NCI-H82 (cell line): ENCODE measurements around the gene GRIP1.
"Not testable (repeated sequence)": the region's sequence is repeated elsewhere in the genome, so short reads cannot be mapped to it uniquely, and the experiment has no call there.

ENCODE experiments used
- DNase-seq: peaks from one replicate; lab custom pipeline; 2025; lab: John Stamatoyannopoulos, UW

GRIP1 gene

DNA sequence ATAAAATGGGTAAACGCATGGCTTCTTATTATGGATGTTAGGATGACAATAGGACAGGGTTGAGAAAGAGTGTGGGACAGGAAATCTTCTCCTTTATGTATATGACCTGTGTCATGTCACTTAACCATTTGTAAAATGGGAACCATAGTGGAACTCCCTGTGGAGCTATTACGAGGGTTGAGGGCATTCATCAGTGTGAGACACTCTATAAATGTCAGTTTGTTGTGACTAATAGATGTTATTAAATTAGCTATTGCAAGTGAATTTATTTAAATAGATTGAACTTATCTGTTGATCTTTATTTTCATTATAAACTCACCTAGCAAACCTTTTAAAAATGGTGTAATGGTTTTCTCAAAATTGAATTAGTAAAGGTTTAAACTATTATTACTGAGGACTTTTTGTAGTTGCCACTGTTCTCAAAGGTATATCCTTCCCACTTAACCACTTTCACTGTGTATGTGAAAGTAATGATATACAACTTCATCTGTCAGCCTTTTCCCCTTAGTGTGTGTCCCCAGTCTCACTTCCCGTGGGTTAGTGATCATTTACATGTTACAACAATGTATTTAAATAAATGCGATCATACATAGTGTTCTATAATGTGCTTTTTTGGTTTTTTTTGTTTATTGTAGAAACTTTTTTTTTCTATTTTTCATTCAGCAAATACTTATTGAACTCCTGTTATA, 359.5 kb downstream of the GRIP1 start:
- DNase-seq: no peak

DNA sequence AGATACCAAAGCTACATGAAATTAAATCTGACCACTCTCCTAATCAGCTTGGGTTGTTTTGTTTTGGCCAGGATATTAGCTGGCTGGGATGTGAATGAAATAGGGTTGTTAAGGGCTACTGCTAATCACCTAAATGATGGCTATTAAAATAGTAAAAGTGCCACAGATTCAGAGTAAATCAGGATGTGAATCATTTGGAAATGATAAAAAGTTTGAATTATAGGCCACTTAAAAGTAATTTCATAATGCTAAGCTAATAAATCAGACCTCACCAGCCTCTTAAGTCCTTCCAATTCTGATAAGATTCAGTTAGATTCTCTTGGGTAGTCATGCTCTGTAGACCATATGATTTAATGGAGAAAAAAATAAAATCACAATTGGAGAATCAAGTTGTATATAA, 364.6 kb downstream of the GRIP1 start:
- DNase-seq: no peak

DNA sequence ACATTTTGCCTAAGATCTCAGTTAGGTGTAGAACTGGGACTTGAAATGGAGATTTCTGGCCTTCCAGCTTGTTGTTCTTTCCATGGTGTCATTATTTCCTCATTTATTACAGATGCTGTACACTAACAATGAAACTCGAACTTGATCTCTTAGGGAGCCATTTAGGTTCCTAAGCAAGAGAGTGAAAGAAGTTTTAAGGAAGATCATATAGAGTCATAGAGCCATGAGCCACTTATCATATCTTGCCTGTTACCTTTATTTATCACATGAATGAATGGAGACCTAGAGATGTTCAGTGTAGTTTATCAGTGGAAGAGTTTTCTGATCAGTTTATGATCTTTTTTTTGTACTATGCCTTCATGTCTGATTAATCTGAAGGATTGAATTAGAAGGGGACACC, 366.7 kb downstream of the GRIP1 start:
- DNase-seq: no peak

DNA sequence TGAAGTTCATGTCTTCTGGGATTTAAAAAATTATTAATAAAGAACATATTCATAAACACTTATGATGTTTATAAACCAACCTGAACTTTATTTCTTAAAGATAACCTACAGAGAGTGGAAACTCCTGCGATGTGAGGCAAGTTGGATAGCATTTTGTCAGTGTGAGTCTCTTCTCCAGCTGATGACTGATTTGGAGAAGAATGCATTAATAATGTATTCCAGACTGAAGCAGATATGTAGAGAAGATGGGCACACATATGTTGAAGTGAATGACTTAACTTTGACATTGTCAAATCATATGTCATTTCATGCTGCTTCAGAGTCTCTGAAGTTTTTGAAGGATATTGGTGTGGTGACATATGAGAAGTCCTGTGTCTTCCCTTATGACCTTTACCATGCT, 369.3 kb downstream of the GRIP1 start:
- no peak for DNase-seq

DNA sequence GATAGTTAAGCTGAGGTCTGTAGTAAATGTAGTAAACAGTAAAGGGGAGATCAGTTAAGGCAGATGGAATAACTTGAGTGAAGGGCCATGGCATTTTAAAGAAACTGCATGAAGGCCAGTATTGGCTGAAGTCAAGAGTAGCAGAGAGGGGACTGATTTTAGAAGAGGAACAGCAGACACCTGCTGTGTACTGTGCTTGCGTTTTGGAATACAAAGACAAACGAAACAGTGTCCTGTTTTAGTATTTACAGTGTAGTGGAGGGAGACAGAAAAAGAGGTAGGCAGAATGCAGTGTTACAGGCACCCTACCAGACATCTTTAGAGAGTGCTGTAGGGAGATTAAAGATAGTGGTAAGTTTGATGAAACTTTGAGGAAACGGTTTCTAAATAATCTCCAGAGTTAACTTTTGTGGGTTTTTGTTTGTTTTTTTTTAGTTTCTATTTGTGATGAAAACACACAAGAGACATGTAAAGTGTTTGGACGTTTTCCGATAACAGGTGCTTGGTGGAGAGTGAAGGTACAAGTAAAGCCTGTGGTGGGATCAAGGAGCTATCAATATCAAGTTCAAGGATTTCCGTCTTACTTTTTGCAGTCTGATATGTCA, 374.5 kb downstream of the GRIP1 start:
- DNase-seq: no peak

DNA sequence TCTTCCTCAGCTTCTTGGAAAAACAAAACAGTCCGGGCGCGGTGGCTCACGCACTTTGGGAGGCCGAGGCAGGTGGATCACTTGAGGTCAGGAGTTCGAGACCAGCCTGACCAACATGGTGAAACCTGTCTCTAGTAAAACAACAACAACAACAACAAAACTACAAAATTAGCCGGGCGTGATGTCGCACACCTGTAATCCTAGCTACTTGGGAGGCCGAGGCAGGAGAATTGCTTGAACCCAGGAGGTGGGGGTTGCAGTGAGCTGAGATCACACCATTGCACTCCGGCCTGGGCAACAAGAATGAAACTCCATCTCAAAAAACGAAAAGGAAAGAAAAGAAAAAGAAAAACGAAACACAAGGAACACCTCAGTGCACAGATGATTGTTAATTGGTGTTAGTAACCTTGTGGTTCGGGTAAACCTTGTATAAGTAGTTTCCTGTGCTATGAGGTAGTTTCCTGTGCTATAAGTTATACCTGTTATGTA, 375.5 kb downstream of the GRIP1 start:
- DNase-seq: not testable (repeated sequence)

DNA sequence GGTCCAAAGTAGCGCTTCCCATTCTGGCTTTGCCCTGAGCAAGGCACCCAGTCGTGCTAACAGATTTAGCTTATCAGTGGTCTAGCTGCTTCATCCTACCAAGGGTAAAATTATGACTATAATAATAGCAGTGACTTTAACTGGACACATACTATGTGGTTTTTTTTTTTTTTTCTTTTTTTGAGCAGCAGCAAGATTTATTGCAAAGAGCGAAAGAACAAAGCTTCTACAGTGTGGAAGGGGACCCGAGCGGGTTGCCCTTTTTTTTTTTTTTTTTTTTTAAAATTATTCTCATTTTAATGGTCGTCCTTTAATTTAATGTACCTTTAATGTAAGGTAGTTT, 376.1 kb downstream of the GRIP1 start:
- no peak for DNase-seq

DNA sequence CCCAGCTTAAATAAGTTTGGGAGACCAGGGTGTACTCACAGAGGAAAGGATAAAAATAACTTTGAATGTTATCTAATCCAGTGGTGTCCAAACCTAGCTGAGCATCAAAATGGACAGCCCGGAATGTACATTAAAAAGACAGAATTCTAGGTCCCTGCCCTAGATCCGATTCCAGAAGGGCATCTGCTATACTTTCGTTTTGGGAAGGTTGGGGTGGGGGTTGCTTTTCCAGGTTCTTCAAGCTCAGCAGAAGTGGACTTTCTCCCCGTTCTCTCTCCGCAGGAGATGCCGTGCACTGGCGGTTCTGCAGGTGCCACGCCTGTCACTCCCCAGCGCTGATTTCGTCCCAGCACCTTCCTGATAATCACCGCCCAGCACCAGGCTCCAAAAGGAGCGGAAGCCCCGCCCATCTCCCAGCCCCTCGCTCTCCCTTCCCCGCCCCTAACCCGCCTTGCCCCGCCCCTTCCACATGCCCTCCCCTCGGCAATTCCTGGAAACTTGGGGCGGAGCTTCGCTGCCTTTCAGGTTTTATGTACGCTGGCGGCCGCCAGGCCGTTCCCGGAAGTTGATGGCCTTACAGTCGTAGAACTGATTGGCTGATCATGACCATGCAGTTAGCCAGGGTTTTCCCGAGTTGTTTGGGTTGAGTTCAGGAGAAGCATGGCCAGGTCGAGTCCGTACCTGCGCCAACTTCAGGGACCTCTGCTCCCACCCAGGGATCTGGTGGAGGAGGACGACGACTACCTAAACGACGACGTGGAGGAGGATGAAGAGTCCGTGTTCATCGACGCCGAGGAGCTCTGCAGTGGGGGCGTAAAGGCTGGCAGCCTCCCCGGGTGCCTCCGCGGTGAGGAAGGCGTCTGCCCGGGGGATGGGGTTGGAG, 376.7 kb downstream of the GRIP1 start, which contains the start of gene HELB:
TSS of gene HELB (plus strand) at position 550 of the 883 bp plus-strand sequence. CDS start at position 661, 111 bp downstream.
- peak; percentile 99 for DNase-seq

DNA sequence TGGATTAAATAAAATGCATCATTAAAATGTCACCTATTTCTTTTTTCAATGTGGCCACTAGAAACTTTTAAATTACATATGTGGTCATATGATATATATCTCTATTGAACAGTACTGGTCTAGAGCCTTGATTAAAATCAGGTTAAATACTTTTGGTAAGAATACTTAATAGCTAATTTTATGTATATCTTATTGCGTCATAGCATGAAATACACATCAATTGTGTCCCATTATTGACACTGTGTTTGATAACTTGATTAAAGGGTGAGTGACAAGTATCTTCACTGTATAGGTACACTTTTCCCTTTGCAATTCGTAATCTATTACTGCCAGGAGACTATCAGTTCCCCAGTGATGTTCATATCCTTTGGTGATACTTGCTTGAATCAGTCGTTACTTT, 381.0 kb downstream of the GRIP1 start:
- no peak for DNase-seq
